Measurements from ENCODE around the gene ASCL4. TPM values are rescaled to one million over a fixed set of nuclear protein-coding genes. Genes with fewer than 3 reads are reported as not detected.

The ASCL4 gene
- total RNA-seq, 1 experiment from 2014 or later, result not detected

Other genes with a start within 250 kb of the ASCL4 start
- 59.6 and 67.0 TPM in 2 replicates for gene PWP1, start 88.9 kb upstream of the ASCL4 start, total RNA-seq (2014; rRNA removed; shearing (Covaris generic))
- gene PRDM4, start 13.6 kb upstream of the ASCL4 start, total RNA-seq (2014; rRNA removed; shearing (Covaris generic)), result 16.5 and 18.7 TPM in 2 replicates

All from RPMI7951 (cell line).